HPDE6-E6E7 (cell line): ENCODE data around the gene SIM1.
A peak's percentile ranks its signal among the peaks of the same experiment; 100 is the strongest.

Experiments used
- DNase-seq: peaks from one replicate; pipeline ENCODE4 v3.0.0; 2011; ENCODE audit warnings: missing footprints; ENCODE audit errors: extremely low spot score

Gene SIM1

DNA sequence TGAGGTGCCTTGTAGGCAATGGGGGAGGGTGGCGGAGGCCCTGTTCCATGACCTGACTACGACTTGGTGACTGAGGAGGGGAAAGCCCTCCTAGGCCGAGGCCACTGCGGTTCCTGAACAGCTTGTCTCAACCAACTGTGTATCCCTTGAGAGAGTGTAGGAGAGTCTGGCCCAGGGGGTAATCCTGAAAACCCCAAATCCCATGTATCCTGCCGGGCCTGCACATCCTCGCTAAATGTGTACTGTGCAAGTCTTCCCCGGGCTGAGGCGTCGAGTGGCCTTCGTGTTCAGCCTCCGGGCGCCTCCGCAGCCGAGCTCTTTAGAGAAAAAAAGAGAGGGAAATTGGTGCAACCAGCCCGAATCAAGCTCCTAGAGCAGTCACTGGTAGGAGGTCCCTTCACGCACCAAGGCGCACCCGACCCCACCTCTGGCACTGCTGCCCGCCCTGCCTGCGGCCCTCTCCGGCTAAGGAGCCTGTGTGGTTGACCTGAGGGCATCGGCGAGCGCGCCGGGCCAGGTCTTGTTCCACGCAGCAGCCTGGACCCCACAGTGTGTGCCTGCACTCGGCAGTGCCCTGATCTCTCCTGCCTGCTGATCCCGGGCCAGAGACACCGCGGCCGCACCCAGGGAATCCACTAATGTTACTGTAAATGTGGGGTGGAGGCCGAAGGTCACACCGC is 7.3 kb downstream of the SIM1 start:
- no peak for DNase-seq

GRCh38 chr6:100456908-100457235 is 7.8 kb downstream of the SIM1 start:
- DNase-seq: no peak

DNA sequence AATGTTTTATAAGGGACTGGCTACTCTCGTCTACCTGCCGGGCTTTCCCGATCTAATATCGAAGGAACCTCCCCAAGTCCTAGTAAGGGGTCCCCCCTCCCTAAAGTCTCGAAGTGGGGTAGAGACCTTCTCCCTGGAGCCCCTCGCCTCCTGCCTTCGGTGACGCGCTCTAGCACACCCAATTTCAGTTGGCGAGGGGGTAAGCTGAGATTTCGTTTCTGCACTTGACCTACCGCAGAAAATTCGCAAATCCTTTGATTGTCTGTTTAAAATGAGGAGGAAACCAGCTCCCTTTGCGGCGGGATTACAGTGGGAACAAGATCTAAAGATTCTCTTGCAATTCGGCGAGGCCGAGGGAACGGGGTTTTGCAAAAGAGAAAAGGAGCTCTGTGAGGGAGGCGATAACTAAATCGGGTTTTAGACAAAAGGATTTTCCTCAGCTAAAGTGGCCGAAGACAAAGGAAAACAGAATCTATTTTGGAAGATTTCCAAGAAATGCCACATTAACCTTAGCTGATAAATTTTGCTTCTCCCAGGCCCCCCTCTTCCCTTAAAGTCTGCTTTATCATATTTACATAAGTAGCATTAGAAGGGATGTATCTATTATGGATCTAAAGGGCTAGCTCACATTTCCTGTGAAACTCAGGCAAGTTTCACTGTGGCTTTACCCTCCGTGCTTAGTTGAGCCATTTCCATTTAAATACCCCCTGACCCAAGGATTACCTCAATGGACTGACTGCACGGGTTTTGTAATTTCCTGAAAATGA is 8.4 kb downstream of the SIM1 start:
- DNase-seq: no peak

DNA sequence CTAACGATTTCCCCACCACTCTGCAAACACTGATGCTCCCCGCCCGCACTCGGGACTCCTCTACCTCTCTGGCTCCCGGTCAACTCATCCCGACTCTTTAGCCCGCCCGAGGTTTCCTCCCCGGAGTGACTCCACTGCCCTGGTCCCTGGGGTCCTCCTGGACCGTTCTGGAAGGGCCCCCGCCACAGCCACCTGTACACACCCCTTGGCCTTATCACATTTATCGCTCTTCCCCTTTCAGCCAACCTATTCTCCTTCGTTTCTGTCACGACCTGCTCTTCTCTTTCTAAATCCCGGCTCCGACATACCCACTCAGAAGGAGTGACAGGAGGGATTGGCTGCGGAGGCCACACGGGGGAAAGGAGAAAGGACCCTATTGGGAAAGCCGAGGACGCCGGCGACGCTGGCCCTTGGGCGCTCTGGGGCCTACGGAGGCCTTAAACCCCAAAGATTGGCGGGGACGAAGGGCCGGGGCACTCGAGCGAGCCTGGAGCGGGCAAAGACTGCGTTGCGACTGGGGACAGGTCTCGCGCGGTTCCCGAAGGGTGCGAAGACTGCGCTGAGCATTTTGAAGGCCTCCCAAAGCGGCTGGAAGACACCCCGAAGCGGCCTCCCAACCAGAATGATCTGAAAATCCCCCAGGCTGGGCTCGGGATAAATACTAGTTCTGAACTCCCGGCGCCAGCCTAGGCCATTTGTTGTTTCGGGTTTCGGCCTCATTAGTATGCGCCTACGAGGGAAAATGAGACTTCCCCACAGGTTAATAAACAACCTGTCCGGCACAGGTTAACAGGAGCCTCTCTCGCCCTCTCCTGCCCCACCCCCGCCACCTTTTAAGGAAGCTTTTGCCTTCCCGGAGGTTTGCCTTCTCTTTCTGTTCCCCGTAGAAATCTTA is 9.2 kb downstream of the SIM1 start:
- DNase-seq: peak; percentile 54

DNA sequence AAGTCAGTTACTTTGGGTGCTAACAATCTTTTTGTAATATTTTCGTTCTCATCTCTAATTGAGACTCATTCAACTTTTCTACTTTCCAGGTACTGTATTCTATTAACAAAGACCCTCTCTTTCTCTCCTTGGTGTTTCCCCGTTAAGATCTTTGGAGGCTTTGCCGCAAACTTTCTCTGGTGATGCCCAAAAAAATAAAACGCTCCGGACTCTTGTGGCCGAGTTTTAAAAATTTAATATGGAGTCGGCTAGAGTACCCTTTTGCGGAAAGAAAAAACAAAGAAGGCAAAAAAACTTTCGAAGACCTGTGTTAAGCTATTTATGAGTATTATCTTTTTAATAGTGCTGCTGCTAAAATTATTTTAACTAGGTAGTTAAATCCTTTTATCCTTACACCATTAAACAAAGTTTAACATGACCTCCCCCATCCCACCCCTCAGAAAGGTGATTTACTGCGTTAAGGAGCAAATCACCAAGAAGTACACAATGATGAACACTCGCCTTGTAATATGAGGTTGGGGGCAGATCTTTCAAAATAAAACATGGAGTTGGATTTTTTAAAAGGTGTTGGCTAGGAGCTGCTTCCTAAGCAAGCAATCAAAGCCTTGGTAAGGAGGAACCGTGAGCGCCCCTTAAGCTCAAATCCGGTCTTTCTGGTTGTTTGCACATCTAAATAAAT is 10.0 kb downstream of the SIM1 start:
- no peak for DNase-seq

DNA sequence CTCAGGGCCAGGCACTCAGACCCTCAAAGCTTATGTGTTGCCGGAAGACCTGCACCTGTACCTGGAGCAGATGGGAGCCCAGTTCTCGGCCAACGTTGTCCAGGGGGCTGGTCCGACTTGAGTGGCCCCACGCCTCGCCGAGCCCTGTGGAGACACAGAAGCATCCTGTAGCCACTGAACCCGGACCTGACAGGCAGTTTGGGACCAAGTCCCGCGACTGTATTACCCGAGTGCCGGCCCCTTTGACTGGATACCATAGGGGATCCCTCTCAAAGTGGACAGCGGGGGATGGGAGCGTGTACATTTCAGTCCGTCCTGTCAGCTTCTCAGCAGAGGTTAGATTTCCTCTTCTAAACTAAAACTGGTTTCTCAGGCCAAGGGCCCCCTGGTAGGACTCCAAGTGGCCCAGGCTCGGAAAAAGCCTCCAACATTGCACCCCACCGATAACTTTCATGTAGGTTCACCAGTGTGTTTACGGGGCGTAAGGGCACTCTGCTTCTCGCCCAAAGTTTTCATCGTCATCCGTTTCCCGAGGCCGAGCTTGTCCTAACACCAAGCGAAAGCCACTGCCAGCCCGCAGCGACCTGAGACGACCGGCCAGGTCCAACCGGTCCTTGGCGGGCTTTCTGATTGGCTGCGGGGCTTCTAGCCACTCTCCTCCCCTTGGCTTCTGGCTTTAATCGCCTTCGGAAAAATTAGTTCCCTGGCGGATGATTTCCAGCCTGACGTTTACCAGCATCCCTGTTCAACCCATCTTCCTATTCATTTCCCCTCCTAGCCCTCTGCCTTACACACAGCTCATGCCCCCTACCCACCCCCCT is 10.8 kb downstream of the SIM1 start:
- no peak for DNase-seq

- no peak for DNase-seq
Measured at GRCh38 chr6:100452998-100453397, 11.7 kb downstream of the SIM1 start.

- DNase-seq: no peak
Measured at GRCh38 chr6:100451577-100451976, 13.1 kb downstream of the SIM1 start.

DNA sequence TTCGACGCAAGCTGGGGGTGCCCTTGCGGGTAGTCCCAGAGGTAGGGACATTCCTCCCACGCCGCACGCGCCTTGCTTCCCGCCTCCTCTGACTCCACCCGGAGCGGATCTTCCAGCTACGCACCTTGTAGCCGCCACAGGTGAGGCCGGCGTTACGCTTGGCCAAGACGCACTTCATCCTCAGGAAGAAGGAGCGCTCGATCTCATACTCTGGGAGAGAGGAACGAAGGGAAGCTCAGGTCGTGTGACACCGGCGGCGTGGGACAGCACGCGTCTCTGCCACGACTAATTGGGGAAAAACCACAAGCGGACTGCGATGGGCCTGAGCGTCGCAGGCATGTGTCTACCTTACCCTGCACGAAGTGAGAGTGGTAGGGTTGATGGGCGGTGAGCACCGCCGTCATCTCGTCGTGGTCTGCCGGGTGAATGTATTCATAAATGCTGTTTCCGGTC is 15.5 kb downstream of the SIM1 start:
- DNase-seq: no peak

DNA sequence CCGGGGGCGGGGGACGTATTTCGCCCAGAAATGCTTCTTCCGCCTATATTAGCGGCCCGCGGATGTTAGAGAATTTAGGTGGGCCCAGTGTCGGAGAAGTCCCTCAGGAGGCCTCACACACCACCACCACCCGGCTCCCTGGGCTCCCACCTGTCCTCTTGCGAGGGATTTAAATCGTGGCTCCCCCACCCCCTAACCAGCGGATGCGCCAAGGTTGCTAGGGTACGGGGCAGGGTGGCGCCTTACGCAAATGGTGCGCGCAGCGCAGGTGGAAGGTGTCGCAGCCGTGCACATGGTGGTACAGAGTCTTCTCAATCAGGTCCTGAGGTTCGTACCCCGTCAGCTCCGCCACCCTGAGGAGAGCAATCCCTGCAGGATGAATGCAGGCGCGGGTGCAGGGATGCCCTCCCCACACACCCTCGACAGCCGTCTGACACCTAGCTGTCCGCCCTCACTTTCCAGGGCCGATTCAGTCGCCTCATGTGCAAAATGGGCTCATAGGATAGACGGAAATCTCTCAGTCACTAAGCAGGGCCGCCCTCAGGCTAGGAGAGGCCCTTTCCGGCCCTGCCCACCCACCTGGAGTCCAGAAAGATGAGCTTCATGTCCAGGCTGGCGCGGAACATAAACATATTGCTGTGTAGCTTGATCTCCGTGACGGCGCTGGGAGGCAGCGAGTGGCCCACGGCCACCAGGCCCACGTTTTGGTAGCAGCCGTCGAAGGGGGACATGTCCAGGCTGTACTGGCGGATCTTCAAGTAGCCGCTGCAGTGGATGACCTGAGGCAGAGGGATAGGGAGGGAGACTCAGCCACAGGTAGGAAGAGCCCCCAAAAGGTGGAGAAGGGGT is 16.6 kb downstream of the SIM1 start:
- DNase-seq: no peak

DNA sequence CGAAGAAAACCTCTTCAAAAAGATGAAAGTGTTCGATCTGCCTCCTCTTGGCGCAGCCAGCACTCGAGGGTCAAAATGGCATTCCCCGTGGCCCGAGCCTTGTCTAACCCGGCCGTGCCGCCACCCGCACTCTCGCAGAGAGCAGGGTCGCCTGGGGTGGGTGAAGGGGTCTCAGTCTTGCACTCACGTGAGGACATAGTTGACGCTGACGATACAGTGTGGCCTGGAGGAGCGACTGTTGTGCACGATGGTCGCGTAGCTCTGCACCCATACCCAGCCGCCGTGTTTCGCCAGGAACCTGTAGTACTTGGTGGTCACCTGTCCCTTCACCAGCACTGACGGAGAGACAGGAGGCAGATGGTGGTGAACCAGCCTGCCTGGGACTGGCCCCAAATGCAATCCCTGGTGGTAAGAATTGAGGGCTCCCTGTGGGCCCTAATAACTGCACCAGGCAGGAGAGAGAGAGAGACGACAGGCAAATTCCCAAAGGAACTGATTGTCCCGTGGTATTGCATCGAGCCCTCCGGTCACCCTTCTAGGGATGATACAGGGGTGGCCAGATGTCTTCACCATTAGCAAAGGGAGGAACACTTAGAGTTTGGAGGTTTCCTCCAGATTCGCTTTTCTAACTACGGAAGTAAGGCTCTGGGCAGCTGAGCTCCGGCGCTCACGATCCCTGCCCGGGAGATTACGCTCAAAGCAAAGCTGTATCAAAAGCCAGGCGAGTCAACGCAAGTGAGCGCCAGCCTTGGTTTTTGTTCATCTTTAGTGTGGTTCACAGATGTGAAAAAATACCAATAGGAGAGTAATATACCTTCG is 17.4 kb downstream of the SIM1 start:
- DNase-seq: no peak

GRCh38 chr6:100446115-100447080 is 18.3 kb downstream of the SIM1 start:
- no peak for DNase-seq

GRCh38 chr6:100445512-100445911 is 19.2 kb downstream of the SIM1 start:
- DNase-seq: no peak

- DNase-seq: no peak
Measured at GRCh38 chr6:100440935-100441334, 23.8 kb downstream of the SIM1 start.

- DNase-seq: peak; percentile 23
Measured at GRCh38 chr6:100435299-100435698, 29.4 kb downstream of the SIM1 start.

GRCh38 chr6:100433726-100434435 is 30.8 kb downstream of the SIM1 start:
- DNase-seq: no peak

DNA sequence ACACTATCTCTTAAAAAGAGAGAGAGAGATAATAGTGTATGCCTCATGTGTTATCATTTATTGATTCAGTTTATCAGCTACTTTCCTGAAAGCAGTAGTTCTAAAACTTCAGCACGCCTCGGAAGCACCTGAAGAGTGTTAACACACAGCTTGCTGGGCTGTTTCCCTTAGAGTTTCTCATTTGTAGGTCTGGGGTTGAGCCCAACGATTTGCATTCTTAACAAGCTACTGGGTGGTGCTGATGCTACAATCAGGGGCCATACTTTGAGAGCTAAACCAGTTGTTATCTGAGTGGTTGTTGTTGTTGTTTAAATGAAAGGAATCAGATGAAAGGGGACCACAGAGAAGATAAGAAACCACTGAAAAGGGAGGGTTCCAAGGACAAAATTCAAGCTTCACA is 32.6 kb downstream of the SIM1 start:
- DNase-seq: no peak
